Measurements from ENCODE around the gene HOXA5. TPM values are rescaled to one million over a fixed set of nuclear protein-coding genes. Genes with fewer than 3 reads are reported as not detected.

The HOXA5 gene
- total RNA-seq, 3 donors from 2014 or later: 16.1 to 26.6 (median 23.8) TPM

- H3K4me1 ChIP-seq (ENCODE audit: low read depth): peaks cover 28% of the 10 kb centered on the region
- TF ChIP-seq, protein P1, sequence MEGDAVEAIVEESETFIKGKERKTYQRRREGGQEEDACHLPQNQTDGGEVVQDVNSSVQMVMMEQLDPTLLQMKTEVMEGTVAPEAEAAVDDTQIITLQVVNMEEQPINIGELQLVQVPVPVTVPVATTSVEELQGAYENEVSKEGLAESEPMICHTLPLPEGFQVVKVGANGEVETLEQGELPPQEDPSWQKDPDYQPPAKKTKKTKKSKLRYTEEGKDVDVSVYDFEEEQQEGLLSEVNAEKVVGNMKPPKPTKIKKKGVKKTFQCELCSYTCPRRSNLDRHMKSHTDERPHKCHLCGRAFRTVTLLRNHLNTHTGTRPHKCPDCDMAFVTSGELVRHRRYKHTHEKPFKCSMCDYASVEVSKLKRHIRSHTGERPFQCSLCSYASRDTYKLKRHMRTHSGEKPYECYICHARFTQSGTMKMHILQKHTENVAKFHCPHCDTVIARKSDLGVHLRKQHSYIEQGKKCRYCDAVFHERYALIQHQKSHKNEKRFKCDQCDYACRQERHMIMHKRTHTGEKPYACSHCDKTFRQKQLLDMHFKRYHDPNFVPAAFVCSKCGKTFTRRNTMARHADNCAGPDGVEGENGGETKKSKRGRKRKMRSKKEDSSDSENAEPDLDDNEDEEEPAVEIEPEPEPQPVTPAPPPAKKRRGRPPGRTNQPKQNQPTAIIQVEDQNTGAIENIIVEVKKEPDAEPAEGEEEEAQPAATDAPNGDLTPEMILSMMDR (IDR thresholded peaks at IDR 0.05): no peak
- H3K4me3 ChIP-seq: no peak overlapping the region
Measured at GRCh38 chr7:27105301-27106031, 38.0 kb downstream of the HOXA5 start.

GRCh38 chr7:27104341-27105058, 39.0 kb downstream of the HOXA5 start:
- no peak overlapping the region for H3K4me3 ChIP-seq
- intact Hi-C loops (cut with DNase I, micrococcal nuclease): no loop called here

More at GRCh38 chr7:27105301-27106031, 38.0 kb downstream of the HOXA5 start:
- Histone ChIP-seq H3K36me3 (ENCODE audit: low read depth) (no peaks in the 10 kb centered on the region), H3K9me3 (no peaks in the 10 kb centered on the region)
- intact Hi-C loops (cut with DNase I, micrococcal nuclease): no loop called here
- DNase-seq: peak in 1 of 3 donors; percentile 26
- ATAC-seq: no peak

DNA sequence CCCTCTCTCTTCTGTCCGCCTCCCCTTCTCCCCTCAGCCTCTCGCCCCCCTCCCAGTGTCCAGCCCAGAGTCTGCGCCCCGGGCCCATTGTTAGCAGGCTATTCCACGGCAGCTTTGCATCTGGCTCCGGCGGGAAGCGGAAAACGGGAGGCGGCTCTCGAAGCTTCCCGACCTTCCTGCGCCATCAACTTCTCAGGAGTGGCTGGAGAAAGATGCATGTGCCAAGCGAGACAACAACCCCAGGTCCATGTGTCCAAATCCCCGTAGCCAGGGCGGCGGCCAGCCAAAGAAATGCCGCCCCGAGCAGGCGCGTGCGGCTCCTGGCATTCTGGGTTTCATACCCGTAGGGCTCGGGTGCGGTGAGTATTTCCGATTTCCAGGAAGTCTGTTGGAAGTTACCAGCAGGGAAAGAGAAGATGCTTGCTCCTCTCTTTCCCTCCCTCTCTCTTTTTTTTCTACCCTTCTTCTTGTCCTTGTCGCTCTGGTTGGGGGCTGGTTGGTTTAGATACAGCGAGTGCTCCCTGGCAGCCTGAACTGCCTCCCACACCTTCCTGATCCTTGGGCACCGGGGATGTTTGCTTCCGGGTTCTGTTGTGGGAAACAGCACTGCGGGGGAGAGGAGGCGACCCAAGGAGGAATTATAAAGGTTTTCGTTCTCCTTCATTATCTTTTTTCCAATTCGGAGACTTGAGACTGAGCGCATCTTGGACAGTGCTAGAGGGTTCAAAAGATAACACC, 39.8 kb downstream of the HOXA5 start:
- intact Hi-C loops (cut with DNase I, micrococcal nuclease): no loop called here
- Histone ChIP-seq H3K4me1 (ENCODE audit: low read depth) (peaks cover 26% of the 10 kb centered on the region), H3K9me3 (no peaks in the 10 kb centered on the region), H3K36me3 (ENCODE audit: low read depth) (no peaks in the 10 kb centered on the region), H3K4me3 (no peak overlapping the region)
- TF ChIP-seq, protein P1 (IDR thresholded peaks at IDR 0.05): no peak
- DNase-seq: peak; percentile 59 to 72 (median 63)
- peak; percentile 19 for ATAC-seq

More at GRCh38 chr7:27104341-27105058, 39.0 kb downstream of the HOXA5 start:
- Histone ChIP-seq H3K9me3 (no peaks in the 10 kb centered on the region), H3K36me3 (ENCODE audit: low read depth) (no peaks in the 10 kb centered on the region), H3K4me1 (ENCODE audit: low read depth) (peaks cover 29% of the 10 kb centered on the region)
- TF ChIP-seq, protein P1 (IDR thresholded peaks at IDR 0.05): no peak
- DNase-seq: peak in 1 of 3 donors; percentile 26
- no peak for ATAC-seq

DNA sequence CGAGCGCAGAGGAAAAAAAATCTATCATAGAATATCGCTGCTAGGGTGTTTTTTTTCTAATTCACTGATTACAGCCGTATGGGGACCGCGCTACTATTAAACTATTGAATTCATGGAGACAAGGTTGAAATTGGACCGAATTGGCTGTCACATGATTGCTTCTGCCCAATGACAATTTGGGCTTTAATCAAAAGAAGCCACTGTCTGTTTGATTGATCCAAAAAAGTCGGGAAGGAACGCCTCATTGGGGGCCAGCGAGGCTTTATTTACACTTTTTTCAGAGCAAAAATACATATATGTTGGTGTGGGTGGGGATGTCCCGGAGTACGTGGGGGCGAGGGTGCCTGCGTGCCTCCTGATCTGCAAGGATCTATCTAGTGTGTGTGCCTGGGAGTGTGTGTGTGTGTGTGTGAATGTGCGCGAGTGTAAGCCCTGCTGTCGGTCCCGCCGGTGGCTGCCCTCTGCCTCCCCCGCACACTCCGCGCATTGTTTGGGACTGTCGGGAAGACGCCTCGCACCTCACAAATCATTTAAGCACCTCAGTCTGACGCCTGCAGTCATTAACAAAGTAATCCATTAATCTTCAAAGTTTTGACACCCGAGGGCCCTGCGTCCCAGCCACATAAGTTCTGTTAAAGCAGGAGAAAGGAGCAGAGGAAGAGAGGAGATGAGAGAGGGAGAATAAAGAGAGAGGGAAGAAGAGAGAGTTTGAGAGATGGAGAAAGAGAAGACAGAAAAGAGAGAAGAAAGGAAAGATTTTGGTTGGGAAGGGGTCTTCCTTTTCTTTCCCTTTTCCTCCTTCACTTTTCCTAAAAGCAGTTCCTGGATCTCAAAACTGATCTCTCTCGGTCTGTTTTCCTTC, 40.7 kb downstream of the HOXA5 start, which contains the start of gene HOXA2:
Gene HOXA2 (minus strand): TSS at position 103 of the 862 bp plus-strand sequence. CDS start 183 bp downstream, outside the sequence.
- no peaks in the 10 kb centered on the region for H3K36me3 ChIP-seq (ENCODE audit: low read depth)
- H3K9me3 ChIP-seq: no peaks in the 10 kb centered on the region
- intact Hi-C loops (cut with DNase I, micrococcal nuclease): no loop called here
- peak; percentile 62 to 77 (median 74) for DNase-seq
- H3K4me3 ChIP-seq: no peak within 1 kb of the TSS
- H3K4me1 ChIP-seq (ENCODE audit: low read depth): peaks cover 21% of the 10 kb centered on the region
- peak; percentile 37 for ATAC-seq
- TF ChIP-seq, protein P1 (IDR thresholded peaks at IDR 0.05): no peak
